ENCODE results near the gene FBXO41.

- TF ChIP-seq EZH2 (IDR thresholded peaks at IDR 0.05; ENCODE audit: insufficient read depth, poor library complexity, severe bottlenecking) (no peak), EZH2phosphoT487 (IDR thresholded peaks at IDR 0.05; ENCODE audit: insufficient read depth, low read depth) (no peak)
Measured at GRCh38 chr2:73267008-73267407, 17.3 kb downstream of the FBXO41 start.
